GM12878 (cell line): ENCODE measurements around the gene MAPRE2. TPM values are rescaled to one million over a fixed set of nuclear protein-coding genes. Genes with fewer than 3 reads are reported as not detected.

ENCODE experiments used
- ATAC-seq: fragments of 200-7000 bp; cut with Tn5 transposase; 3 replicates; pipeline ENCODE4 v1.9.1; 2020; ENCODE audit warnings: mild to moderate bottlenecking, moderate library complexity
- BruUV-seq: library from RNA; stranded (reverse); fragments of 400-500 nt; replicated peaks from 2 replicates; lab custom pipeline; 2021; lab: Mats Ljungman, UMichigan
- CTCF ChIA-PET: fragments of 300-600 bp; sonication (Branson Sonifier 250); formaldehyde crosslinking; extraction: SDS; loops from one replicate; lab custom pipeline; 2021; ENCODE audit warnings: inconsistent platforms; lab: Yijun Ruan, JAX
- POLR2A ChIA-PET: fragments of 350-600 bp; formaldehyde crosslinking; extraction: SDS; loops from one replicate; lab custom pipeline; 2021; ENCODE audit warnings: inconsistent platforms; lab: Charles Lee
- RAD21 ChIA-PET: fragments of 300-600 bp; sonication (Branson Sonifier 250); formaldehyde crosslinking; loops from one replicate; lab custom pipeline; 2023; ENCODE audit warnings: antibody characterized with exemption; ENCODE audit not compliant: unreplicated experiment; lab: Charles Lee
- SMC1A ChIA-PET: fragments of 300-600 bp; sonication (Branson Sonifier 250); formaldehyde crosslinking; loops from one replicate; lab custom pipeline; 2023; ENCODE audit not compliant: unreplicated experiment, uncharacterized antibody; lab: Charles Lee
- DNase-seq: peaks from one replicate; pipeline ENCODE4 v3.0.0-alpha.2; 2011; ENCODE audit warnings: low read depth, low spot score
- FAIRE-seq: peaks from 3 replicates; lab custom pipeline; 2011; peaks lifted over from hg19 to GRCh38; lab: Jason Lieb, UNC
- H2AFZ ChIP-seq: 2 replicates; pipeline ENCODE4 v1.6.0; 2011; ENCODE audit warnings: low read depth, low read length, control low read depth; ENCODE audit not compliant: control insufficient read depth
- H3K27ac ChIP-seq: 2 replicates; pipeline ENCODE4 v1.5.1; 2011; ENCODE audit warnings: control low read depth; ENCODE audit not compliant: control insufficient read depth, insufficient read depth
- H3K27me3 ChIP-seq, 2 experiments: replicated peaks in 1 of 2; 2 replicates each; pipeline versions ENCODE4 v1.6.0 to v1.6.1; 2011; ENCODE audit warnings: low read length in 1 of 2; ENCODE audit not compliant: control insufficient read depth in 2 of 2, insufficient read depth in 2 of 2
- H3K36me3 ChIP-seq, 2 experiments: 2 replicates each; pipeline ENCODE4 v1.5.1; 2011; ENCODE audit warnings: low read length in 1 of 2; ENCODE audit not compliant: control insufficient read depth in 2 of 2, insufficient read depth in 2 of 2
- H3K4me1 ChIP-seq: 2 replicates; pipeline ENCODE4 v1.6.1; 2011; ENCODE audit warnings: mild to moderate bottlenecking, low read length, moderate library complexity, mixed read lengths; ENCODE audit not compliant: control insufficient read depth, insufficient read depth
- H3K4me2 ChIP-seq: 2 replicates; pipeline ENCODE4 v1.6.0; 2011; ENCODE audit warnings: control low read depth; ENCODE audit not compliant: control insufficient read depth, insufficient read depth
- H3K4me3 ChIP-seq: fragments of 200-600 bp; sonication (generic); 2 replicates; pipeline ENCODE4 v1.5.1; 2016
- H3K79me2 ChIP-seq: 2 replicates; pipeline ENCODE4 v1.6.0; 2011; ENCODE audit warnings: low read length; ENCODE audit not compliant: control insufficient read depth, insufficient read depth
- H3K9ac ChIP-seq: 2 replicates; pipeline ENCODE4 v1.8.0; 2011; ENCODE audit warnings: low read length, control low read depth, mixed read lengths; ENCODE audit not compliant: control insufficient read depth, insufficient read depth
- H3K9me3 ChIP-seq: replicated peaks from 3 replicates; pipeline ENCODE4 v1.5.1; 2011; ENCODE audit warnings: mild to moderate bottlenecking, low read length; ENCODE audit not compliant: control insufficient read depth, insufficient read depth
- H4K20me1 ChIP-seq: 2 replicates; pipeline ENCODE4 v1.6.0; 2011; ENCODE audit not compliant: control insufficient read depth, insufficient read depth
- CBX3 ChIP-seq: fragments of 200-600 bp; sonication (generic); IDR thresholded peaks from 2 replicates; pipeline ENCODE4 v1.6.1; 2016; ENCODE audit warnings: low read depth, borderline replicate concordance
- EED ChIP-seq: sonication (generic); IDR thresholded peaks from 2 replicates; pipeline ENCODE4 v1.6.1; 2016; ENCODE audit warnings: antibody characterized with exemption, low read depth
- JUNB ChIP-seq: IDR thresholded peaks from 2 replicates; pipeline ENCODE4 v1.6.1; 2016; ENCODE audit warnings: antibody characterized with exemption, mild to moderate bottlenecking
- RFX5 ChIP-seq: IDR thresholded peaks from 2 replicates; pipeline ENCODE4 v1.6.1; 2011; ENCODE audit warnings: low read depth, low read length, improper control_type of control experiment
- ZSCAN29 ChIP-seq: fragments of 450-650 bp; IDR thresholded peaks from 2 replicates; pipeline ENCODE4 v1.6.1; 2017; ENCODE audit warnings: mild to moderate bottlenecking, moderate library complexity
- WGBS: methylation state at CpG from one replicate; pipeline ENCODE4 v1.1.6; 2016; ENCODE audit warnings: low lambda C conversion rate; ENCODE audit not compliant: insufficient replicate concordance, insufficient coverage; ENCODE audit errors: missing lambda C conversion rate; 5-methylcytosine and 5-hydroxymethylcytosine counted together
- in situ Hi-C: fragments of 300-500 bp; cut with MboI; formaldehyde crosslinking; loops from 9 replicates; pipeline ENCODE4 v1.14.3; 2018; ENCODE audit warnings: mixed read lengths
- intact Hi-C: fragments of 100-400 bp; cut with micrococcal nuclease; formaldehyde crosslinking; loops from one replicate; pipeline ENCODE4 v1.14.2; 2022; ENCODE audit not compliant: unreplicated experiment
- polyA plus RNA-seq, 11 experiments: library from polyadenylated mRNA; depleted of rRNA in 4 of 11; unstranded in 6 of 11; stranded (reverse) in 5 of 11; fragments of >200 nt; fragmentation: Nextera tagmentation in 4 of 11; fragmentation: Illumina TruSeq in 1 of 11; extraction: Ambion mirVana in 4 of 11; extraction: Trizol in 1 of 11; gene quantifications; 1 replicate in 1 of 11; 2 replicates in 10 of 11; pipeline versions ENCODE4 v1.2.1 to v1.2.3, GENCODE V29; 2011 to 2016; ENCODE audit warnings: inconsistent platforms in 2 of 11, missing spikeins in 2 of 11, low read depth in 1 of 11
- total RNA-seq, 4 experiments: library from RNA; depleted of rRNA in 3 of 4; stranded (reverse); fragments of >200 nt in 3 of 4; fragmentation: Illumina TruSeq in 1 of 4; extraction: Trizol in 1 of 4; gene quantifications; 2 replicates each; pipeline versions ENCODE4 v1.2.1 to v1.2.3, GENCODE V29; 2013 to 2021
- TF ChIP-seq, protein P1 (sequence below): IDR thresholded peaks from 2 replicates; pipeline ENCODE4 v1.6.1; 2012; ENCODE audit warnings: low read length, inconsistent platforms
- TF ChIP-seq, protein P2 (sequence below): fragments of 450-650 bp; IDR thresholded peaks from 2 replicates; pipeline ENCODE4 v1.6.1; 2017; ENCODE audit warnings: borderline replicate concordance
- TF ChIP-seq, protein P3 (sequence below): IDR thresholded peaks from 2 replicates; pipeline ENCODE4 v1.6.1; 2011; ENCODE audit warnings: low read depth, mild to moderate bottlenecking, low read length, moderate library complexity, borderline replicate concordance; ENCODE audit errors: extremely low read depth

MAPRE2 gene
- total and polyA plus RNA-seq, 10 of the 15 experiments (the other 5 are each of a cell fraction or from before 2014, with no cell fraction given) = 11.0 to 50.6 (median 24.0) TPM

DNA sequence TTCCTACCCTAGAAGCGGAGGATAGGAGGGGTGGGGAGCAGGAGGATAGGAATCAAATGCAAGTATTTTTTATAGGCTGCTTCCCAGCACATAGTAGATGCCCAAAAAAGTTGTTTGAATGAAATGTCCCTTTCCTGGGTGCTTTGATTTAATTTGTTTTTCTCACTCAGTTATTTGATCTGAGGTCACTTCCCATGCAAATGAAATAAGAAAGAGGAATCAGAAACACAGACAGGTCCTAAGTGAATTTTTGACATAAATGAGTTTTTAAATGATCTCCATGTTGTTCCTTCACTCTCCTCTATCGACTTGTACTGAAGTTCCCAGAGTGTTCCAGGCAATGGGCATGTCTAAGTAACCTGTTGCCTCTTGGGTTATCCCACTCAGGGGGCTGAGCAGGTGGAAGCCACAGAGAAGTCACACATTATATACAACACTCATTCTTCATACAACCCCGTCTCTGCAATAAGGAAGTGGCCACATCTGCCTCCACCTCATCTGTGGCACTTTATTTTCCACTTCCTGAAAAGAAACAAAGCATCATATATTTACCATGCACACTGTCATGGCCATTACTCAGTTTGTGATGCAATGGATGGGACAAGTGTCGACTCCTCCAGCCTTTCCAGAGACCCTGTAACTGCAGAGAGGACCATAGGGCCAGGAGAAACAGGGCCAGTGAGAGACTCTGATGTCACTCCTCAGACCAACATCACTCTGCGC is 117.7 kb downstream of the MAPRE2 start (continued):
- no peak for TF ChIP-seq RFX5
- no peak for TF ChIP-seq CBX3

DNA sequence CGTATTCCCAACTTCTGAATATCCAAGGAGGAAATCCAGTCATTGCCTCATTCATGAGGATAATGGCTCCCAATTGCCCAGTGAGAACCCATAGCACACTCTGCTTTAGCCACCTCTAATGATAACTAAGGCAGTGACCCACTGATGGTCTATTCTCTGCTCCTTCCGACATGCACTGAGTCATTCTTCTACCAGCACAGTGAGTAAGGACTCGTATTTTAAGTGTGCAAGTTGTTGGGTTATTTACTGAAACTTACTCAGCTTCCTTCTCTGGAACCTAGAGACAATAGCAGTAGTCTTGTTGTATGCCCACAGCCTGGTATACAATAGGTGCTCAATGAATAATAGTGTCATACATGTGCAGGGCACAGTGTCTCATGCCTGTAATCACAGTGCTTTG is 118.6 kb downstream of the MAPRE2 start:
- no peak overlapping the region for H3K27ac ChIP-seq
- no peak for FAIRE-seq
- no TSS peak for BruUV-seq
- H3K36me3 ChIP-seq = no peaks in the 10 kb centered on the region
- ChIA-PET SMC1A (interaction anchor here (1.0 to 3.5 kb wide), 3 partner anchors 12 to 130 kb away, joined by 3 to 16 read pairs (median 3); no protein-coding TSS in a partner anchor), POLR2A (no interaction called here), CTCF (interaction anchor here (0.7 kb wide), 2 partner anchors 12 to 130 kb away, joined by 3 to 5 read pairs; no protein-coding TSS in a partner anchor), RAD21 (interaction anchor here (1.0 kb wide), 1 partner anchor 121 kb away, joined by 3 read pairs; no protein-coding TSS in a partner anchor)
- no peak overlapping the region for H3K9ac ChIP-seq
- H3K79me2 ChIP-seq = no peaks in the 10 kb centered on the region
- no peaks in the 10 kb centered on the region for H3K9me3 ChIP-seq
- 0 out of 2 replicates have a peak, but pooled peaks cover 3% of the 10 kb centered on the region for H3K4me1 ChIP-seq
- in situ Hi-C loops (no loop called here), intact Hi-C loops (no loop called here)
- no peak overlapping the region for H3K4me2 ChIP-seq
- no peak overlapping the region for H2AFZ ChIP-seq
- no peaks in the 10 kb centered on the region for H4K20me1 ChIP-seq
- H3K27me3 ChIP-seq = no peaks in the 10 kb centered on the region
- WGBS = 42% methylated on average over 3 of the region's 3 CpGs
- no peak overlapping the region for H3K4me3 ChIP-seq
- no peak for DNase-seq
- ATAC-seq = peak; percentile 72
- TF ChIP-seq ZSCAN29 (no peak), JUNB (peak; percentile 34)
- TF ChIP-seq, all 136 proteins: peak for 1

DNA sequence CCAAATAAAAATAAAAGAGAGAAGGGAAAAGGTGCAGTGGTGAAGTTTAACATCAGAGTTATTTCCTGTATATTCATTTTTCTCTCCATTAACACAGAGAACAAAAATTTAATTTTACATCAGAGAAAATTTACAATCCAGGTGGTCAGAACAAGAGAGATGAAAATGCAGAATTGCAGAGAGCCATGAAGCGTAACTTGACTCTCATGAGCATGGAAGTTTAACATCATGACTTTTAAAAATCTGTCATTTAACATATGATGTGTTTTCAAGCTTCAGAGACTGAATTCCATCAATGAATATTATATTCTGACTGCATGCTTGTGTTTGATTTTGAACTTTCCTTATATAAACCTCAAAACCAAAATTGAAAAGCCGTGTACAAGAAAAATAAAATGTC is 120.3 kb downstream of the MAPRE2 start:
- POLR2A ChIA-PET = interaction anchor here (0.6 kb wide), 1 partner anchor 8 kb away, joined by 3 read pairs; no protein-coding TSS in a partner anchor
- FAIRE-seq = no peak
- Histone ChIP-seq H3K36me3 (no peaks in the 10 kb centered on the region), H3K4me1 (0 out of 2 replicates have a peak, but pooled peaks cover 3% of the 10 kb centered on the region), H4K20me1 (no peaks in the 10 kb centered on the region), H3K27me3 (no peaks in the 10 kb centered on the region), H3K79me2 (no peaks in the 10 kb centered on the region), H3K4me3 (no peak overlapping the region), H3K27ac (no peak overlapping the region), H3K9me3 (no peaks in the 10 kb centered on the region), H2AFZ (no peak overlapping the region), H3K4me2 (no peak overlapping the region), H3K9ac (no peak overlapping the region)
- no peak for DNase-seq
- WGBS = 61% methylated on average over 2 of the region's 2 CpGs
- no peak for ATAC-seq
- RAD21 ChIA-PET = no interaction called here
- intact Hi-C loops (no loop called here), in situ Hi-C loops (no loop called here)
- SMC1A ChIA-PET = interaction anchor here (1.3 to 1.8 kb wide), 2 partner anchors 10 to 25 kb away, joined by 3 to 8 read pairs; no protein-coding TSS in a partner anchor
- CTCF ChIA-PET = no interaction called here
- BruUV-seq = no TSS peak
- TF ChIP-seq, protein P1, sequence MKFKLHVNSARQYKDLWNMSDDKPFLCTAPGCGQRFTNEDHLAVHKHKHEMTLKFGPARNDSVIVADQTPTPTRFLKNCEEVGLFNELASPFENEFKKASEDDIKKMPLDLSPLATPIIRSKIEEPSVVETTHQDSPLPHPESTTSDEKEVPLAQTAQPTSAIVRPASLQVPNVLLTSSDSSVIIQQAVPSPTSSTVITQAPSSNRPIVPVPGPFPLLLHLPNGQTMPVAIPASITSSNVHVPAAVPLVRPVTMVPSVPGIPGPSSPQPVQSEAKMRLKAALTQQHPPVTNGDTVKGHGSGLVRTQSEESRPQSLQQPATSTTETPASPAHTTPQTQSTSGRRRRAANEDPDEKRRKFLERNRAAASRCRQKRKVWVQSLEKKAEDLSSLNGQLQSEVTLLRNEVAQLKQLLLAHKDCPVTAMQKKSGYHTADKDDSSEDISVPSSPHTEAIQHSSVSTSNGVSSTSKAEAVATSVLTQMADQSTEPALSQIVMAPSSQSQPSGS = no peak
- TF ChIP-seq, protein P2, sequence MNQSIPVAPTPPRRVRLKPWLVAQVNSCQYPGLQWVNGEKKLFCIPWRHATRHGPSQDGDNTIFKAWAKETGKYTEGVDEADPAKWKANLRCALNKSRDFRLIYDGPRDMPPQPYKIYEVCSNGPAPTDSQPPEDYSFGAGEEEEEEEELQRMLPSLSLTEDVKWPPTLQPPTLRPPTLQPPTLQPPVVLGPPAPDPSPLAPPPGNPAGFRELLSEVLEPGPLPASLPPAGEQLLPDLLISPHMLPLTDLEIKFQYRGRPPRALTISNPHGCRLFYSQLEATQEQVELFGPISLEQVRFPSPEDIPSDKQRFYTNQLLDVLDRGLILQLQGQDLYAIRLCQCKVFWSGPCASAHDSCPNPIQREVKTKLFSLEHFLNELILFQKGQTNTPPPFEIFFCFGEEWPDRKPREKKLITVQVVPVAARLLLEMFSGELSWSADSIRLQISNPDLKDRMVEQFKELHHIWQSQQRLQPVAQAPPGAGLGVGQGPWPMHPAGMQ = no peak
- TF ChIP-seq, protein P3, sequence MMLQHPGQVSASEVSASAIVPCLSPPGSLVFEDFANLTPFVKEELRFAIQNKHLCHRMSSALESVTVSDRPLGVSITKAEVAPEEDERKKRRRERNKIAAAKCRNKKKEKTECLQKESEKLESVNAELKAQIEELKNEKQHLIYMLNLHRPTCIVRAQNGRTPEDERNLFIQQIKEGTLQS = no peak
- TF ChIP-seq EED = no peak
